ENCODE measurements around the gene ISG15.
"Not testable (repeated sequence)": the region's sequence is repeated elsewhere in the genome, so short reads cannot be mapped to it uniquely, and the experiment has no call there.

Gene ISG15

GRCh38 chr1:975365-975764 lies 37.9 kb upstream of the ISG15 start:
- no peak overlapping the region for H2AK5ac ChIP-seq (ENCODE audit: low read length)
- no peak overlapping the region for H3K27ac ChIP-seq (ENCODE audit: low read depth, low read length)
- no peak overlapping the region for H3K18ac ChIP-seq (ENCODE audit: low read length)
- no peak overlapping the region for H4K12ac ChIP-seq (ENCODE audit: low read depth, low read length)
- no peaks in the 10 kb centered on the region for H3K79me2 ChIP-seq (ENCODE audit: control insufficient read depth, insufficient read depth, low read length, poor library complexity)
- no peaks in the 10 kb centered on the region for H3K36me3 ChIP-seq (ENCODE audit: control insufficient read depth in 1 of 2, insufficient read depth in 2 of 2, low read length in 2 of 2)
- no peak overlapping the region for H2BK12ac ChIP-seq (ENCODE audit: low read length)
- H3K14ac ChIP-seq (ENCODE audit: low read length): no peak overlapping the region
- no peak overlapping the region for H2AFZ ChIP-seq (ENCODE audit: insufficient read depth, low read length, poor library complexity)
- H3K4ac ChIP-seq (ENCODE audit: low read depth, low read length): no peak overlapping the region
- no peak overlapping the region for H3K4me2 ChIP-seq (ENCODE audit: low read length)
- no peak overlapping the region for H3K23ac ChIP-seq (ENCODE audit: low read length)
- peaks cover 7 to 15% of the 10 kb centered on the region in 2 experiments for H3K4me1 ChIP-seq (ENCODE audit: control insufficient read depth in 1 of 2, insufficient read depth in 2 of 2, low read length in 2 of 2)
- no peaks in the 10 kb centered on the region for H3K9me3 ChIP-seq (ENCODE audit: insufficient read depth, low read depth, low read length)
- WGBS (ENCODE audit: extremely low coverage, insufficient coverage, insufficient read length): no CpG with 5 or more reads among the region's 9 CpGs
- H4K8ac ChIP-seq (ENCODE audit: low read depth, low read length): no peak overlapping the region
- DNase-seq: no peak
- no peak overlapping the region for H3K9ac ChIP-seq (ENCODE audit: low read length)
- H2BK120ac ChIP-seq (ENCODE audit: insufficient read depth, low read length, poor library complexity): no peak overlapping the region
- H3K79me1 ChIP-seq (ENCODE audit: low read length): no peaks in the 10 kb centered on the region
- no peak overlapping the region for H2BK5ac ChIP-seq (ENCODE audit: low read depth, low read length, poor library complexity)
- H3K4me3 ChIP-seq (ENCODE audit: low read depth, low read length): no peak overlapping the region
- peaks cover 2% of the 10 kb centered on the region for H3K27me3 ChIP-seq (ENCODE audit: insufficient read depth, low read length)
- peak overlapping the region; percentile 40 for H4K91ac ChIP-seq (ENCODE audit: low read depth, low read length)

GRCh38 chr1:975896-976683 lies 37.2 kb upstream of the ISG15 start:
- Histone ChIP-seq H2BK12ac (ENCODE audit: low read length) (no peak overlapping the region), H4K12ac (ENCODE audit: low read depth, low read length) (no peak overlapping the region), H3K79me2 (ENCODE audit: control insufficient read depth, insufficient read depth, low read length, poor library complexity) (no peaks in the 10 kb centered on the region), H3K27ac (ENCODE audit: low read depth, low read length) (peak overlapping the region; percentile 68), H2AFZ (ENCODE audit: insufficient read depth, low read length, poor library complexity) (no peak overlapping the region), H3K18ac (ENCODE audit: low read length) (no peak overlapping the region), H4K8ac (ENCODE audit: low read depth, low read length) (peak overlapping the region; percentile 43), H3K79me1 (ENCODE audit: low read length) (no peaks in the 10 kb centered on the region), H3K9ac (ENCODE audit: low read length) (no peak overlapping the region), H3K9me3 (ENCODE audit: insufficient read depth, low read depth, low read length) (no peaks in the 10 kb centered on the region), H2BK5ac (ENCODE audit: low read depth, low read length, poor library complexity) (no peak overlapping the region), H2BK120ac (ENCODE audit: insufficient read depth, low read length, poor library complexity) (no peak overlapping the region), H3K4ac (ENCODE audit: low read depth, low read length) (no peak overlapping the region), H3K4me1 (ENCODE audit: control insufficient read depth in 1 of 2, insufficient read depth in 2 of 2, low read length in 2 of 2) (peaks cover 0 to 14% of the 10 kb centered on the region in 2 experiments), H2AK5ac (ENCODE audit: low read length) (no peak overlapping the region), H3K36me3 (ENCODE audit: control insufficient read depth in 1 of 2, insufficient read depth in 2 of 2, low read length in 2 of 2) (no peaks in the 10 kb centered on the region), H3K27me3 (ENCODE audit: insufficient read depth, low read length) (no peaks in the 10 kb centered on the region), H3K23ac (ENCODE audit: low read length) (no peak overlapping the region), H3K4me2 (ENCODE audit: low read length) (peak overlapping the region; percentile 73), H3K14ac (ENCODE audit: low read length) (no peak overlapping the region), H3K4me3 (ENCODE audit: low read depth, low read length) (no peak overlapping the region), H4K91ac (ENCODE audit: low read depth, low read length) (peak overlapping the region; percentile 65)
- DNase-seq: peak; percentile 77 to 81
- WGBS (ENCODE audit: extremely low coverage, insufficient coverage, insufficient read length): no CpG with 5 or more reads among the region's 40 CpGs

- H3K9me3 ChIP-seq (ENCODE audit: insufficient read depth, low read depth, low read length); H4K91ac ChIP-seq (ENCODE audit: low read depth, low read length); H3K79me2 ChIP-seq (ENCODE audit: control insufficient read depth, insufficient read depth, low read length, poor library complexity); H3K18ac ChIP-seq (ENCODE audit: low read length); H3K4ac ChIP-seq (ENCODE audit: low read depth, low read length); H3K27me3 ChIP-seq (ENCODE audit: insufficient read depth, low read length); H2BK120ac ChIP-seq (ENCODE audit: insufficient read depth, low read length, poor library complexity); H3K4me2 ChIP-seq (ENCODE audit: low read length); H4K8ac ChIP-seq (ENCODE audit: low read depth, low read length); DNase-seq; H3K23ac ChIP-seq (ENCODE audit: low read length); H3K27ac ChIP-seq (ENCODE audit: low read depth, low read length); H2AK5ac ChIP-seq (ENCODE audit: low read length); H4K12ac ChIP-seq (ENCODE audit: low read depth, low read length); H2AFZ ChIP-seq (ENCODE audit: insufficient read depth, low read length, poor library complexity); H3K36me3 ChIP-seq (ENCODE audit: control insufficient read depth in 1 of 2, insufficient read depth in 2 of 2, low read length in 2 of 2); H3K14ac ChIP-seq (ENCODE audit: low read length); H3K4me3 ChIP-seq (ENCODE audit: low read depth, low read length); H2BK12ac ChIP-seq (ENCODE audit: low read length); H3K79me1 ChIP-seq (ENCODE audit: low read length); H3K9ac ChIP-seq (ENCODE audit: low read length); H2BK5ac ChIP-seq (ENCODE audit: low read depth, low read length, poor library complexity): not testable (repeated sequence)
- WGBS (ENCODE audit: extremely low coverage, insufficient coverage, insufficient read length): no CpG with 5 or more reads among the region's 39 CpGs
- H3K4me1 ChIP-seq (ENCODE audit: control insufficient read depth in 1 of 2, insufficient read depth in 2 of 2, low read length in 2 of 2): peaks cover 0 to 10% of the 10 kb centered on the region in 2 experiments
These were observed 36.5 kb upstream of the ISG15 start for GRCh38 chr1:976791-977190.

DNA sequence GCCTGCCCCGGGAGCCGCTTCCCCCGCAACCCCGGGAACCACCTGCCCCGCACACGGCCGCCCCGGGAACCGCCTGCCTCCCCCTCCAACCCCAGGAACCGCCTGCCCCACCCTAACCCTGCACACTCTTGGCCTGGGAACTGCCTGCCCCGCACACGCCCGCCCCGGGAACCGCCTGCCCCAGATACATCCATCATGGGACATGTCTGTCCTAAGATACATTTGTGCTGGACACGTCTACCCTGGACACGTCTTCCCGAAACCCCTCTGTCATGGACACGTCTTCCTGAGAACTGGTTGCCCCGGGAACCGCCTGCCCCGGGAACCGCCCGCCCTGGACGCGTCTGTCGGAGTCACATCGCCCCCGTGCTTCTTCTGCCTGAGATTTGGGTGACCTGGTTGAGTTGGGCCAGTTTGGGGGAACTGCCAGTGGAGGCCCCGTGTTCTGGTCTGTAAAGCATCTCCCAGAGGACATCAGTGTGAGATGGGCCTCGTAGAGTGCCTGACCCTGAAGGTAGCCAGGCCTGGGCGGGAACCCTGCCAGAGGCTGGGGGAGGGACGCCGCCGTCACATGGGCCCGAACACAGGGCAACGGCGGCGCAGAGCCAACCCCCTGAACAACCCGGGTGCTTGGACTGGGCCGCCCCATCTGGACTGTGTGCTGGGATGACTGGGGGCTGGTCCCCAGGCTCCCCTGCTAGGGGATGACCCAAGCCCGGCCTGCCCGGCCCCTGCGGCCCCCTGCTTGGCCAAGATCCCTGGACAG lies 35.0 kb upstream of the ISG15 start:
- Histone ChIP-seq H3K79me1 (ENCODE audit: low read length) (no peaks in the 10 kb centered on the region), H3K4me1 (ENCODE audit: control insufficient read depth in 1 of 2, insufficient read depth in 2 of 2, low read length in 2 of 2) (peaks cover 0 to 10% of the 10 kb centered on the region in 2 experiments), H3K4me3 (ENCODE audit: low read depth, low read length) (no peak overlapping the region), H3K79me2 (ENCODE audit: control insufficient read depth, insufficient read depth, low read length, poor library complexity) (no peaks in the 10 kb centered on the region), H4K8ac (ENCODE audit: low read depth, low read length) (no peak overlapping the region), H3K27me3 (ENCODE audit: insufficient read depth, low read length) (no peaks in the 10 kb centered on the region), H3K9me3 (ENCODE audit: insufficient read depth, low read depth, low read length) (no peaks in the 10 kb centered on the region), H3K4ac (ENCODE audit: low read depth, low read length) (no peak overlapping the region), H2BK12ac (ENCODE audit: low read length) (no peak overlapping the region), H2AK5ac (ENCODE audit: low read length) (no peak overlapping the region), H3K4me2 (ENCODE audit: low read length) (no peak overlapping the region), H3K27ac (ENCODE audit: low read depth, low read length) (no peak overlapping the region), H4K91ac (ENCODE audit: low read depth, low read length) (no peak overlapping the region), H3K36me3 (ENCODE audit: control insufficient read depth in 1 of 2, insufficient read depth in 2 of 2, low read length in 2 of 2) (no peaks in the 10 kb centered on the region), H3K23ac (ENCODE audit: low read length) (no peak overlapping the region), H3K9ac (ENCODE audit: low read length) (no peak overlapping the region), H3K14ac (ENCODE audit: low read length) (no peak overlapping the region), H2AFZ (ENCODE audit: insufficient read depth, low read length, poor library complexity) (no peak overlapping the region), H2BK120ac (ENCODE audit: insufficient read depth, low read length, poor library complexity) (no peak overlapping the region), H2BK5ac (ENCODE audit: low read depth, low read length, poor library complexity) (no peak overlapping the region), H3K18ac (ENCODE audit: low read length) (no peak overlapping the region), H4K12ac (ENCODE audit: low read depth, low read length) (no peak overlapping the region)
- WGBS (ENCODE audit: extremely low coverage, insufficient coverage, insufficient read length): no CpG with 5 or more reads among the region's 44 CpGs
- no peak for DNase-seq
